ENCODE data around the gene SNCB.

The SNCB gene

GRCh38 chr5:176616511-176616910 lies 13.8 kb downstream of the SNCB start:
- peaks cover 43% of the 10 kb centered on the region for H3K27me3 ChIP-seq (ENCODE audit: insufficient read depth, poor library complexity, severe bottlenecking)
- DNase-seq (ENCODE audit: low read depth in 1 of 2, low spot score in 1 of 2): no peak
- no peak for TF ChIP-seq SPI1 (IDR thresholded peaks at IDR 0.05; ENCODE audit: borderline replicate concordance, low read depth)
- TF ChIP-seq, protein P1, sequence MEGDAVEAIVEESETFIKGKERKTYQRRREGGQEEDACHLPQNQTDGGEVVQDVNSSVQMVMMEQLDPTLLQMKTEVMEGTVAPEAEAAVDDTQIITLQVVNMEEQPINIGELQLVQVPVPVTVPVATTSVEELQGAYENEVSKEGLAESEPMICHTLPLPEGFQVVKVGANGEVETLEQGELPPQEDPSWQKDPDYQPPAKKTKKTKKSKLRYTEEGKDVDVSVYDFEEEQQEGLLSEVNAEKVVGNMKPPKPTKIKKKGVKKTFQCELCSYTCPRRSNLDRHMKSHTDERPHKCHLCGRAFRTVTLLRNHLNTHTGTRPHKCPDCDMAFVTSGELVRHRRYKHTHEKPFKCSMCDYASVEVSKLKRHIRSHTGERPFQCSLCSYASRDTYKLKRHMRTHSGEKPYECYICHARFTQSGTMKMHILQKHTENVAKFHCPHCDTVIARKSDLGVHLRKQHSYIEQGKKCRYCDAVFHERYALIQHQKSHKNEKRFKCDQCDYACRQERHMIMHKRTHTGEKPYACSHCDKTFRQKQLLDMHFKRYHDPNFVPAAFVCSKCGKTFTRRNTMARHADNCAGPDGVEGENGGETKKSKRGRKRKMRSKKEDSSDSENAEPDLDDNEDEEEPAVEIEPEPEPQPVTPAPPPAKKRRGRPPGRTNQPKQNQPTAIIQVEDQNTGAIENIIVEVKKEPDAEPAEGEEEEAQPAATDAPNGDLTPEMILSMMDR (IDR thresholded peaks at IDR 0.05; ENCODE audit: insufficient read depth, low read length): no peak
- no peak for TF ChIP-seq REST (IDR thresholded peaks at IDR 0.05; ENCODE audit: insufficient replicate concordance, low read depth)
- no peak for TF ChIP-seq POLR2AphosphoS5 (IDR thresholded peaks at IDR 0.05; ENCODE audit: low read depth)
- no peak for TF ChIP-seq GABPA (IDR thresholded peaks at IDR 0.05; ENCODE audit: low read depth)

DNA sequence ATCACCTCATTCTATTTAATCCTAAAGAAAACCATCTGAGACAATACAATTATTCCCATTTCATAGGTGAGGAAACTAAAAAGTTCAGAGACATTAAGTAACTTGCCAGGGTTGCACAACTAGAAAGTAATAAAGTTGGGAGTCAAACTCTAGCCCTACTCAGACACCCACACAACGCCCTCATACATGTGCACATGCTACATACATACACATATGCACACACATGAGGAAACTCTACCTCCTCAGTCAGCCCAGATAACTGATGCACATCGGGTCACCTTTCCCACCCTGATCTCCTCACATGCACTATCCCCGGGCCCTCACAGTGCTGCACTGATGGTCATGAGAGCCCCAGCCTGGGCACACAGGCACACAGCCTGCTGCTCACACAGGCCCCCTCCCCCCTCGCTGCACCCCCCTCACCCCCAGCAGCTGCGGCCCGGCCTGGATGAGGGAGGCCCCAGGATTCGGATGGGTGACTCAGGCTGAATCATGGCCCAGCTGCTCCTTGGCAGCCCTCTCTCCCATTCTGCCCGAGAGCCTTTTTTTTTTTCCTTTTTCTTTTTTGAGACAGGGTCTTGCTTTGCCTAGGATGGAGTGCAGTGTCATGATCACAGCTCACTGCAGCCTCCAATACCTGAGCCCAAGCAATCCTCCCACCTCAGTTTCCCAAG lies 15.4 kb downstream of the SNCB start:
- Histone ChIP-seq H3K27ac (replicated peaks) (no peak overlapping the region), H3K27me3 (ENCODE audit: insufficient read depth, poor library complexity, severe bottlenecking) (peaks cover 33% of the 10 kb centered on the region), H3K4me3 (replicated peaks; ENCODE audit: insufficient read depth, low read length) (no peak overlapping the region)
- TF ChIP-seq GABPA (IDR thresholded peaks at IDR 0.05; ENCODE audit: low read depth) (no peak), SPI1 (IDR thresholded peaks at IDR 0.05; ENCODE audit: borderline replicate concordance, low read depth) (no peak), POLR2AphosphoS5 (IDR thresholded peaks at IDR 0.05; ENCODE audit: low read depth) (no peak), REST (IDR thresholded peaks at IDR 0.05; ENCODE audit: insufficient replicate concordance, low read depth) (no peak)
- TF ChIP-seq, protein P1 (IDR thresholded peaks at IDR 0.05; ENCODE audit: insufficient read depth, low read length): no peak
- DNase-seq (ENCODE audit: low read depth in 1 of 2, low spot score in 1 of 2): no peak

More at GRCh38 chr5:176616511-176616910, 13.8 kb downstream of the SNCB start:
- Histone ChIP-seq H3K27ac (replicated peaks) (no peak overlapping the region), H3K4me3 (replicated peaks; ENCODE audit: insufficient read depth, low read length) (no peak overlapping the region)

GRCh38 chr5:176612855-176613254 lies 17.5 kb downstream of the SNCB start:
- Histone ChIP-seq H3K4me3 (replicated peaks; ENCODE audit: insufficient read depth, low read length) (no peak overlapping the region), H3K27ac (replicated peaks) (no peak overlapping the region), H3K27me3 (ENCODE audit: insufficient read depth, poor library complexity, severe bottlenecking) (peaks cover 25% of the 10 kb centered on the region)
- TF ChIP-seq SPI1 (IDR thresholded peaks at IDR 0.05; ENCODE audit: borderline replicate concordance, low read depth): no peak
- TF ChIP-seq POLR2AphosphoS5 (IDR thresholded peaks at IDR 0.05; ENCODE audit: low read depth): no peak
- no peak for DNase-seq (ENCODE audit: low read depth in 1 of 2, low spot score in 1 of 2)

- Histone ChIP-seq H3K4me3 (replicated peaks; ENCODE audit: insufficient read depth, low read length) (no peak overlapping the region), H3K27me3 (ENCODE audit: insufficient read depth, poor library complexity, severe bottlenecking) (peaks cover 23% of the 10 kb centered on the region), H3K27ac (replicated peaks) (no peak overlapping the region)
- no peak for DNase-seq (ENCODE audit: low read depth in 1 of 2, low spot score in 1 of 2)
- TF ChIP-seq REST (IDR thresholded peaks at IDR 0.05; ENCODE audit: insufficient replicate concordance, low read depth) (no peak), GABPA (IDR thresholded peaks at IDR 0.05; ENCODE audit: low read depth) (no peak), SPI1 (IDR thresholded peaks at IDR 0.05; ENCODE audit: borderline replicate concordance, low read depth) (no peak), POLR2AphosphoS5 (IDR thresholded peaks at IDR 0.05; ENCODE audit: low read depth) (no peak)
- TF ChIP-seq, protein P1 (IDR thresholded peaks at IDR 0.05; ENCODE audit: insufficient read depth, low read length): no peak
These were observed 18.3 kb downstream of the SNCB start for GRCh38 chr5:176612008-176612407.
